ENCODE results near the gene GSE1.

Gene GSE1

GRCh38 chr16:85650844-85651628 lies 37.9 kb downstream of the GSE1 start:
- DNase-seq, result no peak

GRCh38 chr16:85651629-85652430 lies 38.7 kb downstream of the GSE1 start:
- DNase-seq, result no peak

GRCh38 chr16:85652431-85653221 lies 39.5 kb downstream of the GSE1 start:
- DNase-seq, result no peak

GRCh38 chr16:85653290-85653891 lies 40.3 kb downstream of the GSE1 start:
- DNase-seq, result no peak

- DNase-seq, result no peak
Measured at GRCh38 chr16:85654251-85655095, 41.4 kb downstream of the GSE1 start.

- no peak for DNase-seq
Measured at GRCh38 chr16:85655216-85656129, 42.4 kb downstream of the GSE1 start.

GRCh38 chr16:85656351-85657266 lies 43.5 kb downstream of the GSE1 start:
- no peak for DNase-seq

GRCh38 chr16:85657267-85657650 lies 44.1 kb downstream of the GSE1 start:
- DNase-seq, result no peak

GRCh38 chr16:85657996-85658395 lies 44.9 kb downstream of the GSE1 start:
- DNase-seq, result no peak

- no peak for DNase-seq
Measured at GRCh38 chr16:85658504-85659326, 45.6 kb downstream of the GSE1 start.

- DNase-seq, result no peak
Measured at GRCh38 chr16:85659336-85659735, 46.2 kb downstream of the GSE1 start.

GRCh38 chr16:85659805-85660511 lies 46.8 kb downstream of the GSE1 start:
- DNase-seq, result no peak

GRCh38 chr16:85660843-85661739 lies 48.0 kb downstream of the GSE1 start:
- no peak for DNase-seq

GRCh38 chr16:85661740-85662481 lies 48.8 kb downstream of the GSE1 start:
- DNase-seq, result no peak

GRCh38 chr16:85662482-85662812 lies 49.3 kb downstream of the GSE1 start:
- no peak for DNase-seq
